H9 (cell line): ENCODE results near the gene MEF2C. TPM values are rescaled to one million over a fixed set of nuclear protein-coding genes. Genes with fewer than 3 reads are reported as not detected.

Source experiments
- DNase-seq: peaks from one replicate; pipeline ENCODE4 v3.0.0-alpha.2; 2017
- H2AFZ ChIP-seq: one replicate; pipeline ENCODE4 v1.6.1; 2013; ENCODE audit warnings: mild to moderate bottlenecking, low read length, control low read depth, moderate library complexity
- H2AK5ac ChIP-seq: 2 replicates; pipeline ENCODE4 v1.6.1; 2013; ENCODE audit warnings: low read length, control low read depth, mixed read lengths; ENCODE audit not compliant: insufficient read length
- H2BK120ac ChIP-seq: one replicate; pipeline ENCODE4 v1.6.1; 2013; ENCODE audit warnings: low read depth, mild to moderate bottlenecking, low read length, control low read depth, inconsistent platforms; ENCODE audit not compliant: poor library complexity, severe bottlenecking
- H2BK12ac ChIP-seq: 2 replicates; pipeline ENCODE4 v1.6.1; 2013; ENCODE audit warnings: low read length, control low read depth, mixed read lengths, low read depth; ENCODE audit not compliant: insufficient read length
- H2BK15ac ChIP-seq: 2 replicates; pipeline ENCODE4 v1.6.1; 2013; ENCODE audit warnings: low read depth, low read length, control low read depth
- H2BK20ac ChIP-seq: one replicate; pipeline ENCODE4 v1.6.1; 2013; ENCODE audit warnings: low read depth, mild to moderate bottlenecking, low read length, control low read depth, inconsistent platforms; ENCODE audit not compliant: poor library complexity, severe bottlenecking
- H2BK5ac ChIP-seq: 2 replicates; pipeline ENCODE4 v1.6.1; 2013; ENCODE audit warnings: low read length, control low read depth, mixed read lengths; ENCODE audit not compliant: insufficient read length
- H3K14ac ChIP-seq: 2 replicates; pipeline ENCODE4 v1.6.1; 2013; ENCODE audit warnings: low read length, control low read depth; ENCODE audit not compliant: insufficient read depth
- H3K18ac ChIP-seq: 2 replicates; pipeline ENCODE4 v1.6.1; 2013; ENCODE audit warnings: low read depth, mild to moderate bottlenecking, mixed read lengths, low read length, control low read depth; ENCODE audit not compliant: insufficient read length
- H3K23ac ChIP-seq: 2 replicates; pipeline ENCODE4 v1.6.1; 2013; ENCODE audit warnings: low read length, control low read depth, mixed read lengths, low read depth; ENCODE audit not compliant: insufficient read length
- H3K23me2 ChIP-seq: 2 replicates; pipeline ENCODE4 v1.6.1; 2013; ENCODE audit warnings: low read depth, mild to moderate bottlenecking, mixed read lengths, low read length, control low read depth; ENCODE audit not compliant: insufficient read length, poor library complexity, severe bottlenecking
- H3K27ac ChIP-seq: 2 replicates; pipeline ENCODE4 v1.5.1; 2013; ENCODE audit warnings: low read length, control low read depth, mixed read lengths, low read depth; ENCODE audit not compliant: insufficient read length
- H3K27me3 ChIP-seq: 2 replicates; pipeline ENCODE4 v1.6.1; 2013; ENCODE audit warnings: low read length, control low read depth, inconsistent platforms; ENCODE audit not compliant: insufficient read depth
- H3K4ac ChIP-seq: 2 replicates; pipeline ENCODE4 v1.6.1; 2013; ENCODE audit warnings: low read depth, mild to moderate bottlenecking, control low read depth, inconsistent platforms, low read length, moderate library complexity
- H3K4me1 ChIP-seq: 2 replicates; pipeline ENCODE4 v1.6.1; 2013; ENCODE audit warnings: low read length, control low read depth, inconsistent platforms; ENCODE audit not compliant: insufficient read depth
- H3K4me2 ChIP-seq: 2 replicates; pipeline ENCODE4 v1.6.1; 2013; ENCODE audit warnings: low read length, control low read depth, mixed read lengths; ENCODE audit not compliant: insufficient read length, insufficient read depth
- H3K56ac ChIP-seq: 2 replicates; pipeline ENCODE4 v1.6.1; 2013; ENCODE audit warnings: low read depth, mild to moderate bottlenecking, mixed read lengths, low read length, control low read depth; ENCODE audit not compliant: insufficient read length
- H3K79me1 ChIP-seq: 2 replicates; pipeline ENCODE4 v1.6.1; 2013; ENCODE audit warnings: low read depth, mild to moderate bottlenecking, moderate library complexity, low read length, control low read depth, inconsistent platforms; ENCODE audit not compliant: insufficient read depth, poor library complexity, severe bottlenecking
- H3K79me2 ChIP-seq: 2 replicates; pipeline ENCODE4 v1.6.1; 2013; ENCODE audit warnings: low read length, control low read depth, inconsistent platforms; ENCODE audit not compliant: insufficient read depth
- H3K9ac ChIP-seq: 2 replicates; pipeline ENCODE4 v1.6.1; 2013; ENCODE audit warnings: low read length, control low read depth, mixed read lengths; ENCODE audit not compliant: insufficient read length; ENCODE audit errors: extremely low read depth
- H3K9me3 ChIP-seq: one replicate; pipeline ENCODE4 v1.6.1; 2013; ENCODE audit warnings: low read depth, low read length, inconsistent platforms; ENCODE audit not compliant: control insufficient read depth
- H3T11ph ChIP-seq: one replicate; pipeline ENCODE4 v1.6.1; 2013; ENCODE audit warnings: mild to moderate bottlenecking, low read length, control low read depth, inconsistent platforms
- H4K20me1 ChIP-seq: one replicate; pipeline ENCODE4 v1.6.1; 2013; ENCODE audit not compliant: control insufficient read depth, insufficient read length, insufficient read depth
- H4K5ac ChIP-seq: 2 replicates; pipeline ENCODE4 v1.6.1; 2013; ENCODE audit warnings: low read depth, mild to moderate bottlenecking, mixed read lengths, low read length, control low read depth; ENCODE audit not compliant: insufficient read length
- H4K8ac ChIP-seq: replicated peaks from 2 replicates; pipeline ENCODE4 v1.6.1; 2013; ENCODE audit warnings: low read length, control low read depth, mixed read lengths, low read depth; ENCODE audit not compliant: insufficient read length
- H4K91ac ChIP-seq: 2 replicates; pipeline ENCODE4 v1.6.1; 2013; ENCODE audit warnings: low read depth, mild to moderate bottlenecking, moderate library complexity, mixed read lengths, low read length, control low read depth; ENCODE audit not compliant: insufficient read length
- H3K27ac Mint-ChIP-seq, 3 experiments: 2 replicates in 2 of 3; 3 replicates in 1 of 3; pipeline ENCODE4 v1.8.0; 2020 to 2021; ENCODE audit warnings: mixed read lengths in 3 of 3, mild to moderate bottlenecking in 1 of 3, moderate library complexity in 1 of 3
- H3K27me3 Mint-ChIP-seq: 2 replicates; pipeline ENCODE4 v1.8.0; 2021; ENCODE audit warnings: low read depth, mild to moderate bottlenecking, moderate library complexity, mixed read lengths
- H3K36me3 Mint-ChIP-seq, 3 experiments: 2 replicates in 2 of 3; 3 replicates in 1 of 3; pipeline ENCODE4 v1.8.0; 2020 to 2021; ENCODE audit warnings: low read depth in 3 of 3, mixed read lengths in 3 of 3; ENCODE audit not compliant: insufficient read depth in 1 of 3
- H3K4me1 Mint-ChIP-seq, 2 experiments: 2 replicates each; pipeline ENCODE4 v1.8.0; 2020; ENCODE audit warnings: mixed read lengths in 2 of 2
- H3K4me3 Mint-ChIP-seq, 2 experiments: 2 replicates in 1 of 2; 3 replicates in 1 of 2; pipeline ENCODE4 v1.8.0; 2020 to 2021; ENCODE audit warnings: mild to moderate bottlenecking in 2 of 2, mixed read lengths in 2 of 2, moderate library complexity in 1 of 2
- H3K9me3 Mint-ChIP-seq, 2 experiments: 2 replicates in 1 of 2; 3 replicates in 1 of 2; pipeline ENCODE4 v1.8.0; 2020; ENCODE audit warnings: mild to moderate bottlenecking in 2 of 2, mixed read lengths in 2 of 2, moderate library complexity in 1 of 2
- WGBS: extraction: QIAGEN DNeasy Blood & Tissue Kit; methylation state at CpG from one replicate; pipeline ENCODE4 v1.1.7; 2013; ENCODE audit warnings: missing lambda C conversion rate, low lambda C conversion rate, mixed read lengths; ENCODE audit not compliant: insufficient read length; ENCODE audit errors: extremely low coverage; 5-methylcytosine and 5-hydroxymethylcytosine counted together
- total RNA-seq: library from RNA; stranded (reverse); gene quantifications from 2 replicates; pipeline ENCODE4 v1.2.1, GENCODE V29; 2021
- TF ChIP-seq, protein P1 (sequence below): fragments of 200-600 bp; sonication (generic); conservative IDR thresholded peaks from 3 replicates; pipeline ENCODE4 v1.8.0; 2021; ENCODE audit warnings: antibody characterized with exemption, mild to moderate bottlenecking

The MEF2C gene
- total RNA-seq, 1 experiment from 2014 or later: 0.11 TPM

DNA sequence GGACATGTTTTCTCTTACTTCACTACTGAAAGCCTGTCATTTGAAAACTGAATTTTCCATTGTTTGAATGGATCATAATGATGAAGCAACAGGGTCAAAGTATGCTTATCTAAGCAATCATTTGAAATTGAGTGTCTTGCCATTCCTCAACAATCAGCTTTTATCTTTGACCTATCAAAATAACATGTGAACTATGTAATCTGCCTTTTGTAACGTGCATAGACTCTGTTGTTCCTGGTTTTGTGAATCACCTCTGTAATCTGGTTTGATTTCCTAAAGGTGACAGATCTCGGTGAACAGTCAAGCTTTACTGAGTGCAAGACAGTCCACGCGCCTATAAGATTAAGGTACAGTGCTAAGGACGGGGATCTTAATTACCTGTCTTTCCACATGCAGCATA, 3.3 kb downstream of the MEF2C start:
- no peak overlapping the region for H3K9ac ChIP-seq
- peaks cover 35% of the 10 kb centered on the region for H3K27me3 Mint-ChIP-seq
- H4K8ac ChIP-seq: no peak overlapping the region
- no peak overlapping the region for H4K91ac ChIP-seq
- no peak overlapping the region for H3K4ac ChIP-seq
- DNase-seq: no peak
- TF ChIP-seq, protein P1, sequence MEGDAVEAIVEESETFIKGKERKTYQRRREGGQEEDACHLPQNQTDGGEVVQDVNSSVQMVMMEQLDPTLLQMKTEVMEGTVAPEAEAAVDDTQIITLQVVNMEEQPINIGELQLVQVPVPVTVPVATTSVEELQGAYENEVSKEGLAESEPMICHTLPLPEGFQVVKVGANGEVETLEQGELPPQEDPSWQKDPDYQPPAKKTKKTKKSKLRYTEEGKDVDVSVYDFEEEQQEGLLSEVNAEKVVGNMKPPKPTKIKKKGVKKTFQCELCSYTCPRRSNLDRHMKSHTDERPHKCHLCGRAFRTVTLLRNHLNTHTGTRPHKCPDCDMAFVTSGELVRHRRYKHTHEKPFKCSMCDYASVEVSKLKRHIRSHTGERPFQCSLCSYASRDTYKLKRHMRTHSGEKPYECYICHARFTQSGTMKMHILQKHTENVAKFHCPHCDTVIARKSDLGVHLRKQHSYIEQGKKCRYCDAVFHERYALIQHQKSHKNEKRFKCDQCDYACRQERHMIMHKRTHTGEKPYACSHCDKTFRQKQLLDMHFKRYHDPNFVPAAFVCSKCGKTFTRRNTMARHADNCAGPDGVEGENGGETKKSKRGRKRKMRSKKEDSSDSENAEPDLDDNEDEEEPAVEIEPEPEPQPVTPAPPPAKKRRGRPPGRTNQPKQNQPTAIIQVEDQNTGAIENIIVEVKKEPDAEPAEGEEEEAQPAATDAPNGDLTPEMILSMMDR: no peak
- no peak overlapping the region for H3K27ac ChIP-seq
- no peak overlapping the region for H4K5ac ChIP-seq
- H2AFZ ChIP-seq: no peak overlapping the region
- no peaks in the 10 kb centered on the region for H3K36me3 Mint-ChIP-seq
- H2BK15ac ChIP-seq: no peak overlapping the region
- H3K18ac ChIP-seq: no peak overlapping the region
- no peak overlapping the region for H3K4me3 Mint-ChIP-seq
- WGBS: no CpG with 5 or more reads among the region's 5 CpGs
- no peak overlapping the region for H3K4me2 ChIP-seq
- H3K23me2 ChIP-seq: peaks cover 21% of the 10 kb centered on the region
- H2BK120ac ChIP-seq: no peak overlapping the region
- H3K27ac Mint-ChIP-seq: no peak overlapping the region
- H3K9me3 ChIP-seq: no peaks in the 10 kb centered on the region
- no peak overlapping the region for H3K14ac ChIP-seq
- H3K9me3 Mint-ChIP-seq: no peaks in the 10 kb centered on the region
- no peak overlapping the region for H2AK5ac ChIP-seq
- no peaks in the 10 kb centered on the region; the same call in none of the 2 replicates for H3K4me1 ChIP-seq
- H4K20me1 ChIP-seq: no peaks in the 10 kb centered on the region
- no peak overlapping the region for H2BK12ac ChIP-seq
- H2BK5ac ChIP-seq: no peak overlapping the region
- no peak overlapping the region for H3K23ac ChIP-seq
- no peaks in the 10 kb centered on the region for H3K79me1 ChIP-seq
- H2BK20ac ChIP-seq: no peak overlapping the region
- H3K4me1 Mint-ChIP-seq: peaks cover 13 to 24% of the 10 kb centered on the region in 2 experiments
- no peaks in the 10 kb centered on the region for H3K79me2 ChIP-seq
- H3T11ph ChIP-seq: no peak overlapping the region
- H3K27me3 ChIP-seq: peaks cover 4% of the 10 kb centered on the region; the same call in 1 of the 2 replicates
- H3K56ac ChIP-seq: no peak overlapping the region
